H1 (cell line): ENCODE measurements around the gene POGLUT2. TPM values are rescaled to one million over a fixed set of nuclear protein-coding genes. Genes with fewer than 3 reads are reported as not detected.

Source experiments
- CTCF ChIA-PET: fragments of 300-600 bp; sonication (Branson Sonifier 250); formaldehyde crosslinking; loops from one replicate; lab custom pipeline; 2021; ENCODE audit not compliant: partially characterized antibody; lab: Charles Lee
- POLR2A ChIA-PET: fragments of 300-600 bp; sonication (Branson Sonifier 250); formaldehyde crosslinking; loops from one replicate; lab custom pipeline; 2021; ENCODE audit warnings: inconsistent platforms; ENCODE audit not compliant: partially characterized antibody; lab: Charles Lee
- DNase-seq, 2 experiments: peaks; one replicate each; pipeline versions ENCODE4 v3.0.0 to v3.0.0-alpha.2; 2010 to 2022; ENCODE audit warnings: low spot score in 2 of 2, low read depth in 1 of 2, mixed read lengths in 1 of 2
- FAIRE-seq: peaks from 2 replicates; lab custom pipeline; 2011; peaks lifted over from hg19 to GRCh38; lab: Jason Lieb, UNC
- H2AFZ ChIP-seq: 2 replicates; pipeline ENCODE4 v1.8.1; 2012; ENCODE audit warnings: low read length, inconsistent platforms
- H2AK5ac ChIP-seq: 2 replicates; pipeline ENCODE4 v1.6.1; 2013; ENCODE audit warnings: low read depth, low read length
- H2BK120ac ChIP-seq: replicated peaks from 2 replicates; pipeline ENCODE3; 2013; ENCODE audit warnings: low read depth, low read length, inconsistent platforms
- H2BK12ac ChIP-seq: 2 replicates; pipeline ENCODE4 v1.6.1; 2013; ENCODE audit warnings: low read depth, low read length
- H2BK15ac ChIP-seq: 2 replicates; pipeline ENCODE4 v1.6.1; 2013; ENCODE audit warnings: low read length
- H2BK20ac ChIP-seq: 2 replicates; pipeline ENCODE4 v1.6.1; 2013; ENCODE audit warnings: low read length
- H2BK5ac ChIP-seq: 2 replicates; pipeline ENCODE4 v1.6.1; 2013; ENCODE audit warnings: low read depth, low read length
- H3K14ac ChIP-seq: 2 replicates; pipeline ENCODE4 v1.6.1; 2013; ENCODE audit warnings: inconsistent platforms; ENCODE audit not compliant: insufficient read length
- H3K18ac ChIP-seq: 2 replicates; pipeline ENCODE4 v1.6.1; 2013; ENCODE audit warnings: low read length; ENCODE audit errors: extremely low read depth
- H3K23ac ChIP-seq: 2 replicates; pipeline ENCODE4 v1.6.1; 2013; ENCODE audit warnings: inconsistent platforms; ENCODE audit not compliant: insufficient read length
- H3K23me2 ChIP-seq: 2 replicates; pipeline ENCODE4 v1.6.1; 2013; ENCODE audit warnings: low read depth, low read length
- H3K27ac ChIP-seq: 2 replicates; pipeline ENCODE4 v1.6.1; 2011; ENCODE audit warnings: low read depth, low read length, inconsistent platforms
- H3K27me3 ChIP-seq, 4 experiments: replicated peaks in 1 of 4; 1 replicate in 1 of 4; 2 replicates in 3 of 4; pipeline versions ENCODE4 v1.6.1 to v1.8.1; 2011 to 2013; ENCODE audit warnings: low read length in 3 of 4, mild to moderate bottlenecking in 3 of 4, inconsistent platforms in 2 of 4, mixed read lengths in 2 of 4, moderate library complexity in 1 of 4; ENCODE audit not compliant: control insufficient read depth in 3 of 4, insufficient read depth in 3 of 4; ENCODE audit errors: extremely low read depth in 1 of 4
- H3K36me3 ChIP-seq, 4 experiments: 2 replicates each; pipeline versions ENCODE4 v1.6.1 to v1.8.1; 2011 to 2013; ENCODE audit warnings: mild to moderate bottlenecking in 4 of 4, low read length in 3 of 4, moderate library complexity in 2 of 4, control low read depth in 1 of 4, inconsistent platforms in 1 of 4; ENCODE audit not compliant: insufficient read depth in 4 of 4, control insufficient read depth in 2 of 4
- H3K4ac ChIP-seq: replicated peaks from 2 replicates; pipeline ENCODE3; 2013; ENCODE audit warnings: low read length, low read depth, mixed read lengths, inconsistent platforms; ENCODE audit not compliant: insufficient read length
- H3K4me1 ChIP-seq, 4 experiments: replicated peaks in 1 of 4; 1 replicate in 1 of 4; 2 replicates in 3 of 4; pipeline versions ENCODE4 v1.6.1 to v1.8.1; 2011 to 2013; ENCODE audit warnings: low read length in 3 of 4, inconsistent platforms in 2 of 4, mixed read lengths in 1 of 4; ENCODE audit not compliant: insufficient read depth in 4 of 4, control insufficient read depth in 3 of 4
- H3K4me2 ChIP-seq, 2 experiments: 2 replicates each; pipeline versions ENCODE4 v1.6.1 to v1.8.1; 2011 to 2013; ENCODE audit warnings: low read depth in 2 of 2, low read length in 2 of 2, control low read depth in 1 of 2, inconsistent platforms in 1 of 2, mild to moderate bottlenecking in 1 of 2; ENCODE audit not compliant: insufficient read depth in 1 of 2
- H3K4me3 ChIP-seq, 4 experiments: fragments of 200-600, 300-600 bp in 1 of 4; sonication (generic), shearing (Covaris generic), sonication (Bioruptor Twin) in 1 of 4; 2 replicates each; pipeline versions ENCODE4 v1.5.1 to v1.8.1; 2011 to 2016; ENCODE audit warnings: low read length in 4 of 4, low read depth in 3 of 4, control low read depth in 2 of 4, inconsistent platforms in 2 of 4, mild to moderate bottlenecking in 2 of 4, mixed read lengths in 1 of 4, moderate library complexity in 1 of 4; ENCODE audit not compliant: insufficient read depth in 2 of 4; ENCODE audit errors: extremely low read depth in 1 of 4
- H3K56ac ChIP-seq: replicated peaks from 2 replicates; pipeline ENCODE3; 2013; ENCODE audit warnings: low read depth, mild to moderate bottlenecking, mixed read lengths, low read length, inconsistent platforms; ENCODE audit not compliant: insufficient read length
- H3K79me1 ChIP-seq: 2 replicates; pipeline ENCODE4 v1.6.1; 2013; ENCODE audit warnings: low read depth, low read length, control low read depth
- H3K79me2 ChIP-seq, 2 experiments: 2 replicates each; pipeline versions ENCODE4 v1.6.1 to v1.8.1; 2012 to 2013; ENCODE audit warnings: low read length in 2 of 2, mild to moderate bottlenecking in 2 of 2, inconsistent platforms in 1 of 2; ENCODE audit not compliant: insufficient read depth in 2 of 2, control insufficient read depth in 1 of 2
- H3K9ac ChIP-seq, 4 experiments: replicated peaks in 1 of 4; 1 replicate in 1 of 4; 2 replicates in 3 of 4; pipeline versions ENCODE4 v1.6.1 to v1.8.1; 2011 to 2013; ENCODE audit warnings: low read depth in 3 of 4, low read length in 3 of 4, control low read depth in 2 of 4, mild to moderate bottlenecking in 2 of 4, moderate library complexity in 2 of 4, inconsistent platforms in 1 of 4; ENCODE audit errors: extremely low read depth in 1 of 4
- H3K9me3 ChIP-seq, 2 experiments: 2 replicates each; pipeline versions ENCODE4 v1.6.1 to v1.8.1; 2012 to 2013; ENCODE audit warnings: mild to moderate bottlenecking in 2 of 2, moderate library complexity in 2 of 2, control low read depth in 1 of 2, inconsistent platforms in 1 of 2, low read depth in 1 of 2, low read length in 1 of 2, mixed read lengths in 1 of 2; ENCODE audit not compliant: insufficient read depth in 2 of 2
- H4K20me1 ChIP-seq, 2 experiments: replicated peaks in 1 of 2; 2 replicates each; pipeline versions ENCODE3 to v1.8.1; 2011 to 2013; ENCODE audit warnings: inconsistent platforms in 2 of 2, low read length in 2 of 2, mild to moderate bottlenecking in 1 of 2; ENCODE audit not compliant: insufficient read depth in 2 of 2, control insufficient read depth in 1 of 2
- H4K5ac ChIP-seq: 2 replicates; pipeline ENCODE4 v1.6.1; 2013; ENCODE audit warnings: low read length, low read depth, mixed read lengths, inconsistent platforms; ENCODE audit not compliant: insufficient read length
- H4K8ac ChIP-seq: 2 replicates; pipeline ENCODE4 v1.8.0; 2013; ENCODE audit warnings: mild to moderate bottlenecking, moderate library complexity, low read length, inconsistent platforms; ENCODE audit not compliant: insufficient read depth; ENCODE audit errors: extremely low read depth
- H4K91ac ChIP-seq: replicated peaks from 2 replicates; pipeline ENCODE3; 2013; ENCODE audit warnings: low read length, mixed read lengths, inconsistent platforms; ENCODE audit not compliant: insufficient read length
- ASH2L ChIP-seq: fragments of 200-600, 300-600 bp; sonication (generic); IDR thresholded peaks from one replicate; pipeline ENCODE4 v1.7.1; 2017; ENCODE audit warnings: low read length
- EGR1 ChIP-seq: IDR thresholded peaks from 2 replicates; pipeline ENCODE4 v1.6.1; 2011; ENCODE audit warnings: low read depth, low read length, borderline replicate concordance
- HDAC6 ChIP-seq: IDR thresholded peaks from one replicate; pipeline ENCODE4 v1.7.1; 2012; ENCODE audit warnings: low read depth, mild to moderate bottlenecking, inconsistent platforms, low read length, moderate library complexity
- KDM5A ChIP-seq: fragments of 200-600 bp; IDR thresholded peaks from 2 replicates; pipeline ENCODE4 v1.7.1; 2012; ENCODE audit warnings: mild to moderate bottlenecking, low read length, inconsistent platforms, mixed read lengths
- NANOG ChIP-seq: IDR thresholded peaks from 2 replicates; pipeline ENCODE4 v1.6.1; 2011; ENCODE audit warnings: low read length, low read depth, mild to moderate bottlenecking, inconsistent platforms; ENCODE audit not compliant: insufficient read depth, poor library complexity, severe bottlenecking
- POU5F1 ChIP-seq: IDR thresholded peaks from 2 replicates; pipeline ENCODE4 v1.6.1; 2011; ENCODE audit warnings: low read depth, mild to moderate bottlenecking, low read length, moderate library complexity
- SIN3A ChIP-seq, 2 experiments: IDR thresholded peaks in 1 of 2; conservative IDR thresholded peaks in 1 of 2; 2 replicates each; pipeline ENCODE4 v1.6.1; 2011 to 2012; ENCODE audit warnings: low read length in 2 of 2, improper control_type of control experiment in 1 of 2, low read depth in 1 of 2, mild to moderate bottlenecking in 1 of 2
- SIRT6 ChIP-seq: IDR thresholded peaks from one replicate; pipeline ENCODE4 v1.7.1; 2012; ENCODE audit warnings: low read length, inconsistent platforms
- SRF ChIP-seq: IDR thresholded peaks from 2 replicates; pipeline ENCODE4 v1.6.1; 2011; ENCODE audit warnings: mild to moderate bottlenecking, low read depth, low read length, moderate library complexity
- WGBS, 2 experiments: shearing (Covaris generic) in 1 of 2; methylation state at CpG; one replicate each; pipeline versions ENCODE4 v1.1.6 to v1.1.7; 2013 to 2015; ENCODE audit warnings: low lambda C conversion rate in 2 of 2, mixed read lengths in 2 of 2, inconsistent platforms in 1 of 2, low coverage in 1 of 2, missing lambda C conversion rate in 1 of 2; ENCODE audit not compliant: insufficient replicate concordance in 2 of 2, insufficient coverage in 1 of 2, insufficient read length in 1 of 2; ENCODE audit errors: extremely low coverage in 1 of 2, missing lambda C conversion rate in 1 of 2; 5-methylcytosine and 5-hydroxymethylcytosine counted together
- polyA plus RNA-seq, 7 experiments: library from polyadenylated mRNA; depleted of rRNA in 3 of 7; stranded (reverse) in 5 of 7; unstranded in 2 of 7; fragments of >200 nt in 5 of 7; fragments of 200-250 nt in 2 of 7; gene quantifications; 1 replicate in 5 of 7; 2 replicates in 1 of 7; 4 replicates in 1 of 7; pipeline versions ENCODE4 v1.2.1 to v1.2.3, GENCODE V29; 2011 to 2013; ENCODE audit warnings: missing spikeins in 2 of 7, mixed read lengths in 2 of 7
- total RNA-seq: library from RNA; stranded (reverse); fragmentation: NEBNext Ultra II Directional; extraction: Animal tissue kit (Norgen Biotek cat#: 25700); gene quantifications from 2 replicates; pipeline ENCODE4 v1.2.1, GENCODE V29; 2021
- TF ChIP-seq, protein P1 (sequence below): IDR thresholded peaks from 2 replicates; pipeline ENCODE4 v1.6.1; 2012; ENCODE audit warnings: inconsistent platforms

Gene POGLUT2
- total and polyA plus RNA-seq, 2 of the 8 experiments (the other 6 are each of a cell fraction or from before 2014, with no cell fraction given): 9.9 to 22.3 TPM

GRCh38 chr13:102845630-102846260 is 47.0 kb upstream of the POGLUT2 start, which contains the start of gene ERCC5:
Gene ERCC5 (plus strand): TSS chr13:102846032. CDS start chr13:102846267, 235 bp downstream.
- peak within 1 kb of the TSS; percentile 64 to 95 (median 90) for H3K4me3 ChIP-seq
- no peaks in the 10 kb centered on the region for H3K36me3 ChIP-seq
- peak within 1 kb of the TSS; percentile 94 for H4K8ac ChIP-seq
- H3K27me3 ChIP-seq: no peaks in the 10 kb centered on the region
- H2BK120ac ChIP-seq: no peak within 1 kb of the TSS
- peak; percentile 83 for FAIRE-seq
- H2BK15ac ChIP-seq: no peak within 1 kb of the TSS
- peak; percentile 75 to 96 for DNase-seq
- H3K27ac ChIP-seq: peak within 1 kb of the TSS; percentile 87
- 0 out of 4 replicates have a peak, but pooled peaks cover 0 to 5% of the 10 kb centered on the region in 2 experiments for H3K79me2 ChIP-seq
- H3K23ac ChIP-seq: no peak within 1 kb of the TSS
- H4K91ac ChIP-seq: peak within 1 kb of the TSS; percentile 93
- peaks cover 0 to 2% (median 0%) of the 10 kb centered on the region in 4 experiments; a peak in 1 of 7 replicates for H3K4me1 ChIP-seq
- no peak within 1 kb of the TSS for H3K14ac ChIP-seq
- no peaks in the 10 kb centered on the region for H3K9me3 ChIP-seq
- H2BK12ac ChIP-seq: no peak within 1 kb of the TSS
- H3K18ac ChIP-seq: peak within 1 kb of the TSS; percentile 81; the same call in 1 of the 2 replicates
- no peak within 1 kb of the TSS; the same call in 1 of the 2 replicates for H2AK5ac ChIP-seq
- 0 out of 2 replicates have a peak, but pooled peaks cover 2% of the 10 kb centered on the region for H3K79me1 ChIP-seq
- peak within 1 kb of the TSS; percentile 70 for H4K5ac ChIP-seq
- 1% methylated on average over 49 of the region's 49 CpGs; no CpG with 5 or more reads in 1 of the 2 experiments for WGBS, 2 experiments
- POLR2A ChIA-PET: interaction anchor here (0.7 to 1.8 kb wide), 9 partner anchors 11 to 254 kb away, joined by 3 to 9 read pairs (median 4); partner anchors contain the start of genes TEX30 and TPP2
- peak within 1 kb of the TSS; percentile 94 for H3K56ac ChIP-seq
- peak within 1 kb of the TSS; percentile 82 to 92 for H3K4me2 ChIP-seq
- no peak within 1 kb of the TSS for H2BK20ac ChIP-seq
- peak within 1 kb of the TSS; percentile 38 to 77 (median 74) for H3K9ac ChIP-seq
- peak within 1 kb of the TSS; percentile 93 for H2AFZ ChIP-seq
- CTCF ChIA-PET: interaction anchor here (0.7 to 3.3 kb wide), 11 partner anchors 45 to 1119 kb away, joined by 3 to 14 read pairs (median 4); no protein-coding TSS in a partner anchor
- peaks cover 7% of the 10 kb centered on the region; the same call in 1 of the 2 replicates for H3K23me2 ChIP-seq
- peak within 1 kb of the TSS; percentile 39 for H3K4ac ChIP-seq
- H2BK5ac ChIP-seq: peak within 1 kb of the TSS; percentile 77; the same call in 1 of the 2 replicates
- H4K20me1 ChIP-seq: no peaks in the 10 kb centered on the region
- TF ChIP-seq KDM5A: peak; percentile 67; the same call in 1 of the 2 replicates
- TF ChIP-seq, protein P1, sequence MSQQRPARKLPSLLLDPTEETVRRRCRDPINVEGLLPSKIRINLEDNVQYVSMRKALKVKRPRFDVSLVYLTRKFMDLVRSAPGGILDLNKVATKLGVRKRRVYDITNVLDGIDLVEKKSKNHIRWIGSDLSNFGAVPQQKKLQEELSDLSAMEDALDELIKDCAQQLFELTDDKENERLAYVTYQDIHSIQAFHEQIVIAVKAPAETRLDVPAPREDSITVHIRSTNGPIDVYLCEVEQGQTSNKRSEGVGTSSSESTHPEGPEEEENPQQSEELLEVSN: peak; percentile 57; the same call in 1 of the 2 replicates
- TF ChIP-seq POU5F1: 0 out of 2 replicates have a peak, but pooled peaks have one; percentile 44
- no peak for TF ChIP-seq SIRT6
- peak; percentile 74 to 95 for TF ChIP-seq SIN3A (conservative IDR thresholded peaks at IDR 0.05 in 1 of 2, IDR thresholded peaks at IDR 0.05 in 1 of 2; ENCODE audit: low read depth in 1 of 2, low read length in 2 of 2)
- peak; percentile 3 for TF ChIP-seq NANOG
- peak; percentile 91 for TF ChIP-seq EGR1
- peak; percentile 54; the same call in 1 of the 2 replicates for TF ChIP-seq SRF
- no peak for TF ChIP-seq HDAC6
- peak; percentile 90 for TF ChIP-seq ASH2L
